ENCODE results near the gene ABHD17A. TPM values are rescaled to one million over a fixed set of nuclear protein-coding genes. Genes with fewer than 3 reads are reported as not detected.
"Not testable (repeated sequence)": the region's sequence is repeated elsewhere in the genome, so short reads cannot be mapped to it uniquely, and the experiment has no call there.

ABHD17A gene
- total RNA-seq, 2 experiments from 2014 or later, result 112 to 113 TPM

DNA sequence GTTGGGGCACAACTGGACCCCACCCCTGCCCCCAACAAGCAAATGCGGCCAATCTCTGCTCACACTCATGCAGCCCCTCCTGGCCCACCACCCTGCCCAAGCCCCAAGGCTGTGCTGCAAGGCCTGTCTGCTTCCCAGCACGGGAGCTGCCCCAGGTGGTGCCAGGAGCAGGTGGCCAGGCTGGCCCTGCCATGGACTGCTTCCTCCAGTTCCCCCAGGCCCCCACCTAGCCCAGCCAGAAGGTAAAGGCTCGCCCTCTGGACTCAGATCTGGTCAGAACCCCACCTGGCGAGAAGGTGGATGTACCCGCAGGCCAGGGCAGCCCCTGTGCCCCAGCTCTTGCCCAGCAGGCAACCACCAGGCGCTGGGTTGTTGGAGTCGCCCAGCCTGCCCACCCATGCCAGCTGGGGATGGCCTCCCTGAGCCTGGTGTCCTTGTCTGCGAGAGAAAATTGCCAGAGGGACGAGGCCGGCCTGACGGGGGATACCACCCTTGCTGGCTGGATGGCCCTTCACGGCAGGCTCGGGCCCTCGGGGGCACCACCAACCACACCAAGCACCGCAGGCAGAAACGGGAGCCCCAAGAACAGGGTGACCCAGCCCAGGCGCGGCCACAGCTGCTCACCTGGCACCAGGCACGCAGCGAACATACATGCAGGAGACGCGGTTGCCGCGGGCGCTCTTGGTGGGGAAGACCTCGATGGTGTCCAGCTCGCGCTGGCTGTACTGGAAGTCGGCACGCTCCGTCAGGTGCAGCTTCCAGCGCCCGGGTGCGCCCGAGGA lies 4.5 kb downstream of the ABHD17A start:
- DNase-seq (no peak), ATAC-seq (no peak)
- peak overlapping the region; percentile 62 for H3K4me3 Mint-ChIP-seq
- peaks cover 39% of the 10 kb centered on the region for H3K4me1 Mint-ChIP-seq (ENCODE audit: low read depth)
- TF ChIP-seq, protein P1, sequence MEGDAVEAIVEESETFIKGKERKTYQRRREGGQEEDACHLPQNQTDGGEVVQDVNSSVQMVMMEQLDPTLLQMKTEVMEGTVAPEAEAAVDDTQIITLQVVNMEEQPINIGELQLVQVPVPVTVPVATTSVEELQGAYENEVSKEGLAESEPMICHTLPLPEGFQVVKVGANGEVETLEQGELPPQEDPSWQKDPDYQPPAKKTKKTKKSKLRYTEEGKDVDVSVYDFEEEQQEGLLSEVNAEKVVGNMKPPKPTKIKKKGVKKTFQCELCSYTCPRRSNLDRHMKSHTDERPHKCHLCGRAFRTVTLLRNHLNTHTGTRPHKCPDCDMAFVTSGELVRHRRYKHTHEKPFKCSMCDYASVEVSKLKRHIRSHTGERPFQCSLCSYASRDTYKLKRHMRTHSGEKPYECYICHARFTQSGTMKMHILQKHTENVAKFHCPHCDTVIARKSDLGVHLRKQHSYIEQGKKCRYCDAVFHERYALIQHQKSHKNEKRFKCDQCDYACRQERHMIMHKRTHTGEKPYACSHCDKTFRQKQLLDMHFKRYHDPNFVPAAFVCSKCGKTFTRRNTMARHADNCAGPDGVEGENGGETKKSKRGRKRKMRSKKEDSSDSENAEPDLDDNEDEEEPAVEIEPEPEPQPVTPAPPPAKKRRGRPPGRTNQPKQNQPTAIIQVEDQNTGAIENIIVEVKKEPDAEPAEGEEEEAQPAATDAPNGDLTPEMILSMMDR (IDR thresholded peaks at IDR 0.05), result no peak
- H3K27ac Mint-ChIP-seq, result peak overlapping the region; percentile 69
- POLR2A ChIA-PET, result no interaction called here
- H3K36me3 Mint-ChIP-seq (ENCODE audit: low read depth), result peaks cover 25% of the 10 kb centered on the region
- intact Hi-C loops (cut with micrococcal nuclease), result no loop called here
- CTCF ChIA-PET, result interaction anchor here (0.9 to 1.3 kb wide), 3 partner anchors 17 to 138 kb away, joined by 3 to 5 read pairs (median 4); no protein-coding TSS in a partner anchor
- no peaks in the 10 kb centered on the region for H3K9me3 Mint-ChIP-seq
- H3K27me3 Mint-ChIP-seq, result no peaks in the 10 kb centered on the region

DNA sequence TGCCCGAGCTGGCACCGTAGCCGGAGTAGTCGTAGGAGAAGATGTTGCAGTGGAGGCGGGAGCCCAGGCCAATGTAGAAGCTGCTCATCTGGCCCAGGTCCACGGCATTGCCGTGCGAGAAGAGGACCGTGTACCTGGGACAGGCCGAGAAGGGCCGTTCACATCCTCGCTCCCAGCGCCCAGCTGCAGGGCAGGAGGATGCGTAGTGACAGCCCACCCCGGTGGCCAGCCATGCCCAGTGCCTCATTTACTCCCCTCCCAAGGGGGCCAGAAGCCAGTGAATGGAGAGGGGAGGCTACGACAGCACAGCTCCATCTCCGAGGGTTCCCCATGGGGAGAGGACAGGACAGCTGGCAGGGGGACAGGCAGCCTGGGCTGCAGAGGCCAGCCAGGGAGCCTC lies 5.3 kb downstream of the ABHD17A start:
- peaks cover 31% of the 10 kb centered on the region for H3K36me3 Mint-ChIP-seq (ENCODE audit: low read depth)
- ATAC-seq; H3K27me3 Mint-ChIP-seq; H3K27ac Mint-ChIP-seq; POLR2A ChIA-PET; intact Hi-C loops (cut with micrococcal nuclease); H3K4me3 Mint-ChIP-seq; H3K9me3 Mint-ChIP-seq; DNase-seq: not testable (repeated sequence)
- CTCF ChIA-PET, result interaction anchor here (0.9 kb wide), 1 partner anchor 50 kb away, joined by 3 read pairs; no protein-coding TSS in a partner anchor
- peaks cover 35% of the 10 kb centered on the region for H3K4me1 Mint-ChIP-seq (ENCODE audit: low read depth)

- H3K9me3 Mint-ChIP-seq; DNase-seq; H3K27me3 Mint-ChIP-seq; intact Hi-C loops (cut with micrococcal nuclease); ATAC-seq; POLR2A ChIA-PET; H3K4me3 Mint-ChIP-seq; CTCF ChIA-PET: not testable (repeated sequence)
- Mint-ChIP-seq H3K27ac (peak overlapping the region; percentile 20), H3K36me3 (ENCODE audit: low read depth) (peaks cover 35% of the 10 kb centered on the region), H3K4me1 (ENCODE audit: low read depth) (peaks cover 39% of the 10 kb centered on the region)
Observed at GRCh38 chr19:1878583-1878982, 6.7 kb downstream of the ABHD17A start.

GRCh38 chr19:1877280-1877660 lies 8.0 kb downstream of the ABHD17A start:
- Mint-ChIP-seq H3K36me3 (ENCODE audit: low read depth) (peaks cover 30% of the 10 kb centered on the region), H3K4me1 (ENCODE audit: low read depth) (peaks cover 31% of the 10 kb centered on the region)
- H3K9me3 Mint-ChIP-seq; H3K27me3 Mint-ChIP-seq; H3K27ac Mint-ChIP-seq; DNase-seq; H3K4me3 Mint-ChIP-seq; ATAC-seq; intact Hi-C loops (cut with micrococcal nuclease): not testable (repeated sequence)
- ChIA-PET CTCF (interaction anchor here (1.4 kb wide), 1 partner anchor 18 kb away, joined by 5 read pairs; no protein-coding TSS in a partner anchor), POLR2A (interaction anchor here (1.5 to 3.2 kb wide), 3 partner anchors 8 to 17 kb away, joined by 4 to 39 read pairs (median 11); partner anchors contain the start of gene ABHD17A)

DNA sequence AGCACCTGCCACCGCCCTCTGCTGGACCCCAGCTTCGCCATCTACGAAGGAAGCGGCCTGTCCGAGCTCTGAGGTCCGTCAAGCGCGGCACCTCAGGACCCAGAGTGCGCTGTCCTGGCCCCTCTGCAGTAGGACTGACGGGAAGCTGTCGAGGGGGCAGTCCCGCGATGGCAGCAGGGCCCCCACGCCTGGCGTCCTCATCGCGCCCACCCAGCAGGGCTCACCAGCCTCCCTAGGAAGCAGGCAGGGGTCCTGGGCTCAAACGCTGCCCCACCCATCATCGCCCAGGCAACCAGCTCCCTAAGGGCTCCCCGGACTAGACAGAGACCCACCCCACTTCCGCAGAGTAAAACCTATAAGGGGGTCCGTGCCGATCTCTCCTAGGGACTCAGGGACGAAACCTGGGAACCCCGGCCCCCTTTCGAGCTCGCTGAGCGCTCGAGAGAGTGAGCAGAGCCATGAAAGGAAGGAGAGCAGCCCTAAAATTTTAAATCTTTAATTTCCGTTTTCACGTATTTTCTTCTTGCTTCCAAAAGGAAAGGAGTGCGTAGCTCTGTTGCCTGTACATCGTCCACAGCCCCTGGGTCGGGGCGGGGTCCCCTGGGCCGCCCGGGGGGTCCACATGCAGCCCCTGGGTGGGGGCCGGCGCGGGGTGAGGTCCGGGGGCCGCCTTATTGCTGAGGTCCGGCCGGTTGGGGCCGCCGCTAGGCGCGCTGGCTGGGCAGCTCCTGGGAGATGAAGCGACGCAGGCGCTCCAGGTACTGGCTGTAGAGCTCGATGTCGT lies 8.6 kb downstream of the ABHD17A start:
- CTCF ChIA-PET, result interaction anchor here (1.3 to 2.6 kb wide), 3 partner anchors 19 to 186 kb away, joined by 3 to 7 read pairs (median 5); no protein-coding TSS in a partner anchor
- intact Hi-C loops (cut with micrococcal nuclease); H3K27me3 Mint-ChIP-seq; H3K9me3 Mint-ChIP-seq; DNase-seq: not testable (repeated sequence)
- Mint-ChIP-seq H3K27ac (peak overlapping the region; percentile 90), H3K36me3 (ENCODE audit: low read depth) (peaks cover 26% of the 10 kb centered on the region), H3K4me1 (ENCODE audit: low read depth) (peaks cover 31% of the 10 kb centered on the region), H3K4me3 (peak overlapping the region; percentile 99)
- POLR2A ChIA-PET, result interaction anchor here (0.6 to 3.2 kb wide), 7 partner anchors 8 to 360 kb away, joined by 3 to 39 read pairs (median 4); partner anchors contain the start of gene ABHD17A
- ATAC-seq, result peak; percentile 21

- Mint-ChIP-seq H3K27ac (peak overlapping the region; percentile 97), H3K4me3 (peak overlapping the region; percentile 99), H3K27me3 (no peaks in the 10 kb centered on the region), H3K36me3 (ENCODE audit: low read depth) (peaks cover 27% of the 10 kb centered on the region), H3K9me3 (no peaks in the 10 kb centered on the region), H3K4me1 (ENCODE audit: low read depth) (peaks cover 29% of the 10 kb centered on the region)
- TF ChIP-seq, protein P1 (IDR thresholded peaks at IDR 0.05), result no peak
- ATAC-seq, result peak; percentile 93
- CTCF ChIA-PET, result interaction anchor here (0.8 to 2.6 kb wide), 10 partner anchors 19 to 187 kb away, joined by 3 to 7 read pairs (median 4); no protein-coding TSS in a partner anchor
- intact Hi-C loops (cut with micrococcal nuclease), result no loop called here
- DNase-seq, result peak; percentile 94
- POLR2A ChIA-PET, result interaction anchor here (0.6 to 3.2 kb wide), 11 partner anchors 8 to 361 kb away, joined by 3 to 39 read pairs (median 5); partner anchors contain the start of gene ABHD17A
Observed at GRCh38 chr19:1875646-1876495, 9.4 kb downstream of the ABHD17A start.

DNA sequence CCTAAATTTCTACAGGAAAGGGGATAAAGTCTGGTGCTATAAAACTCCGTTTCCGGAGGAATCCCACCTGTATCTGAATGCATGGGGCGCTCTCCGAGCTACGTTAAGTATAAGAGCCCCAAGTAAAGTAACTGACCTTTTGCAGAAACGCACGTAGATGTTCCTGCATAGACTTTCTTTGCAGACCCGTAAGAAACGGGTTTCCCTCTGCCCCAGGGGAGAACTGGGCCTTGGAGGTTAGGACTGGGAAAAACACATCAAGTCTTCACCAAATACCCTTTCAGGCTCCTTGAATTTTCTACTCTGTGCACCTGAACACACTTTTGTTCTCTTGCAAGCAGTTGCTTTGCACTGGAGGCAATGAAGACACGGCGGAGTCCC lies 10.0 kb downstream of the ABHD17A start:
- H3K4me1 Mint-ChIP-seq (ENCODE audit: low read depth), result peaks cover 27% of the 10 kb centered on the region
- DNase-seq; H3K9me3 Mint-ChIP-seq; intact Hi-C loops (cut with micrococcal nuclease); H3K27me3 Mint-ChIP-seq: not testable (repeated sequence)
- H3K36me3 Mint-ChIP-seq (ENCODE audit: low read depth), result peaks cover 32% of the 10 kb centered on the region
- H3K4me3 Mint-ChIP-seq, result peak overlapping the region; percentile 99
- peak; percentile 25 for ATAC-seq
- POLR2A ChIA-PET, result interaction anchor here (0.7 to 3.2 kb wide), 6 partner anchors 9 to 22 kb away, joined by 4 to 39 read pairs (median 8); partner anchors contain the start of gene ABHD17A
- H3K27ac Mint-ChIP-seq, result peak overlapping the region; percentile 97
- CTCF ChIA-PET, result interaction anchor here (0.6 to 2.6 kb wide), 11 partner anchors 9 to 177 kb away, joined by 3 to 7 read pairs (median 3); no protein-coding TSS in a partner anchor

Measured in activated CD8-positive, alpha-beta T cell treated with anti-CD3 and anti-CD28 coated beads for 36 hours (primary cell).